LNCaP clone FGC (cell line): ENCODE results near the gene OR4C5.
"Not testable (repeated sequence)": the region's sequence is repeated elsewhere in the genome, so short reads cannot be mapped to it uniquely, and the experiment has no call there.

Experiments used
- DNase-seq: peaks from one replicate; pipeline ENCODE4 v3.0.0-alpha.2; 2011; ENCODE audit warnings: low read depth
- H3K4me3 ChIP-seq: 2 replicates; pipeline ENCODE4 v1.5.1; 2011; ENCODE audit warnings: mild to moderate bottlenecking, low read depth, low read length, control low read depth
- CTCF ChIP-seq: IDR thresholded peaks from 2 replicates; pipeline ENCODE4 v1.5.1; 2012; ENCODE audit warnings: mild to moderate bottlenecking; ENCODE audit not compliant: control insufficient read depth, insufficient read depth; ENCODE audit errors: extremely low read depth

The OR4C5 gene

GRCh38 chr11:48366365-48366764 lies at the start of gene OR4C5:
TSS of gene OR4C5 (minus strand) at chr11:48366465. CDS start at chr11:48366465, 0 bp downstream.
- TF ChIP-seq CTCF, result no peak
- H3K4me3 ChIP-seq, result no peak within 1 kb of the TSS
- no peak for DNase-seq

GRCh38 chr11:48384670-48385069 lies 18.4 kb upstream of the OR4C5 start:
- no peak for DNase-seq
- H3K4me3 ChIP-seq, result no peak overlapping the region
- TF ChIP-seq CTCF, result peak; percentile 11; the same call in 1 of the 2 replicates

GRCh38 chr11:48384151-48384550 lies 17.9 kb upstream of the OR4C5 start:
- H3K4me3 ChIP-seq, DNase-seq: not testable (repeated sequence)

GRCh38 chr11:48361289-48361688 lies 5.0 kb downstream of the OR4C5 start:
- not testable (repeated sequence) for H3K4me3 ChIP-seq, DNase-seq

- H3K4me3 ChIP-seq, result no peak overlapping the region
- no peak for DNase-seq
Observed at GRCh38 chr11:48354677-48355076, 11.6 kb downstream of the OR4C5 start.

GRCh38 chr11:48354013-48354412 lies 12.3 kb downstream of the OR4C5 start:
- DNase-seq, result no peak
- no peak for TF ChIP-seq CTCF
- no peak overlapping the region for H3K4me3 ChIP-seq

More at GRCh38 chr11:48354677-48355076, 11.6 kb downstream of the OR4C5 start:
- no peak for TF ChIP-seq CTCF

- not testable (repeated sequence) for DNase-seq
Observed at GRCh38 chr11:48346286-48346685, 20.0 kb downstream of the OR4C5 start.

GRCh38 chr11:48342505-48342904 lies 23.8 kb downstream of the OR4C5 start:
- H3K4me3 ChIP-seq, DNase-seq: not testable (repeated sequence)

More at GRCh38 chr11:48346286-48346685, 20.0 kb downstream of the OR4C5 start:
- not testable (repeated sequence) for H3K4me3 ChIP-seq

- TF ChIP-seq CTCF, result no peak
- H3K4me3 ChIP-seq, result no peak overlapping the region
- DNase-seq, result no peak
Observed at GRCh38 chr11:48341466-48341865, 24.8 kb downstream of the OR4C5 start.

GRCh38 chr11:48324620-48325019 lies 41.6 kb downstream of the OR4C5 start, which contains the start of gene OR4C3:
TSS of gene OR4C3 (plus strand) at chr11:48324920. CDS start at chr11:48325022, 102 bp downstream.
- H3K4me3 ChIP-seq, DNase-seq: not testable (repeated sequence)

- not testable (repeated sequence) for H3K4me3 ChIP-seq, DNase-seq
Observed at GRCh38 chr11:48319813-48320212, 46.5 kb downstream of the OR4C5 start.
